DOHH2 (cell line): ENCODE results near the gene TMEM80.

ENCODE experiments used
- H3F3A ChIP-seq: fragments of 200-600 bp; sonication (generic), shearing (Covaris generic); 2 replicates; pipeline ENCODE4 v1.6.0; 2016; ENCODE audit warnings: antibody characterized with exemption, mild to moderate bottlenecking; ENCODE audit not compliant: control insufficient read depth, insufficient read depth
- H3K27ac ChIP-seq: fragments of 200-600 bp; sonication (generic); 2 replicates; pipeline ENCODE4 v1.5.1; 2014; ENCODE audit warnings: low read depth, mild to moderate bottlenecking, low read length, moderate library complexity
- H3K27me3 ChIP-seq: fragments of 200-600 bp; sonication (generic); 2 replicates; pipeline ENCODE4 v1.6.1; 2014; ENCODE audit warnings: mild to moderate bottlenecking, low read length, mixed read lengths; ENCODE audit not compliant: control insufficient read depth
- H3K36me3 ChIP-seq: fragments of 200-600 bp; sonication (generic); 2 replicates; pipeline ENCODE4 v1.6.1; 2014; ENCODE audit warnings: mild to moderate bottlenecking, low read length, moderate library complexity, mixed read lengths; ENCODE audit not compliant: control insufficient read depth
- H3K4me1 ChIP-seq: fragments of 200-600 bp; sonication (generic); 2 replicates; pipeline ENCODE4 v1.6.1; 2014; ENCODE audit warnings: mild to moderate bottlenecking, low read length, mixed read lengths; ENCODE audit not compliant: control insufficient read depth
- H3K4me2 ChIP-seq: fragments of 200-600 bp; sonication (generic); 2 replicates; pipeline ENCODE4 v1.6.0; 2014; ENCODE audit warnings: mild to moderate bottlenecking, low read length, moderate library complexity
- H3K4me3 ChIP-seq: fragments of 200-600 bp; sonication (generic); 2 replicates; pipeline ENCODE4 v1.5.1; 2014; ENCODE audit warnings: mild to moderate bottlenecking, low read length, mixed read lengths
- H3K79me2 ChIP-seq: fragments of 200-600 bp; sonication (generic); 2 replicates; pipeline ENCODE4 v1.6.1; 2014; ENCODE audit warnings: mild to moderate bottlenecking, low read length, mixed read lengths; ENCODE audit not compliant: control insufficient read depth
- H3K9me2 ChIP-seq: fragments of 200-600 bp; sonication (generic); replicated peaks from 2 replicates; pipeline ENCODE4 v1.6.1; 2014; ENCODE audit warnings: mild to moderate bottlenecking, low read length, mixed read lengths; ENCODE audit not compliant: control insufficient read depth
- H3K9me3 ChIP-seq: fragments of 200-600 bp; sonication (generic); 2 replicates; pipeline ENCODE4 v1.6.1; 2014; ENCODE audit warnings: antibody characterized with exemption, low read length, mixed read lengths; ENCODE audit not compliant: control insufficient read depth, insufficient read depth
- H4K20me1 ChIP-seq: fragments of 200-600 bp; sonication (generic); 2 replicates; pipeline ENCODE4 v1.6.0; 2014; ENCODE audit warnings: low read depth, mild to moderate bottlenecking, antibody characterized with exemption, low read length, moderate library complexity; ENCODE audit not compliant: control insufficient read depth, insufficient read depth
- EZH2phosphoT487 ChIP-seq: fragments of 200-600 bp; sonication (generic); IDR thresholded peaks from 2 replicates; pipeline ENCODE4 v1.6.1; 2017; ENCODE audit warnings: borderline replicate concordance, mild to moderate bottlenecking, antibody characterized with exemption, low read length, moderate library complexity, mixed read lengths
- TF ChIP-seq, protein P1 (sequence below): fragments of 200-600 bp; sonication (generic); IDR thresholded peaks from one replicate; pipeline ENCODE4 v1.5.1; 2014; ENCODE audit warnings: antibody characterized with exemption, mild to moderate bottlenecking, low read depth, low read length; ENCODE audit not compliant: poor library complexity, severe bottlenecking

TMEM80 gene

DNA sequence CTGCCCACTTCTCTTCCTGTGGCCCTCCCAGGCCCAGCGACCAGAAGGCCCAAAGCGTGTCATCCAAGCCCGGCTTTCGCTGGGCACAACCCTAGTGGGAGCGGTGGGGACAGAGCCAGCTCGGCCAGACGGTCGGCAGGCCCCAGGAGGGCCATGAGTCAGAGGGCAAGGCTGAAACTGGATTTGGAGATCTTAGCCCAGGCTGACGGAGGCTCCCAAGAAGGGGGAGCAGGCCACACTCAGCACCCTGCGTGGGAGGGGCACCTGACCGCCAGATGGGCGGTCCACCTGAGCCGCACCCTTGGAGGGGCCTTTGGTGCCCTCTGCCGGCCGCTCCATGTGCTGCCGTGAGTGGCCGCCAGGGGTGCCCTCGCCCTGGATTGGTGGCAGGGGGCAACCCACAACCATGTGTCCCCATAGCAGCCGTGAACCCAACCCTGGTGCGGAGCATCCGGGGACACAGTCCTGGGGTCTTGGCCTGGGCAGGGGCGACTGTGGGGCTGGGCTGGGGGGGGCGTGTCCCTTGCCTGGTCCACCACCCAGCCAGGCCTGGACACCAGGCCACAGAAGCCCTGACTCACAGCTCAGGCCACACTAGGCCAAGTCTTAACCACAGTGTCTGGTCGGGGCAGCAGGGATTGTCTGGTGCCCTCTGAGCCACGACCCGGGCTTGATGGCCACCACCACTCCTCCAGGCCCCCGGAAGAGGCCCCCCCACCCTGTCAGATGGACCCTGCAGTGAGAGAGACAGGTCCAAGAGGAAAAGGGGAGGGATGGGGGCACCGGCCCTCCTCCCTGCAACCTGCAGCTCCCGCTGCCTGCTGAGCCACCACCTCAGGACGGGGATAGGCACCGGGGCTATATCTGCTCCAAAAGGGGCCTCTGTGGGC, 32.5 kb downstream of the TMEM80 start:
- TF ChIP-seq, protein P1, sequence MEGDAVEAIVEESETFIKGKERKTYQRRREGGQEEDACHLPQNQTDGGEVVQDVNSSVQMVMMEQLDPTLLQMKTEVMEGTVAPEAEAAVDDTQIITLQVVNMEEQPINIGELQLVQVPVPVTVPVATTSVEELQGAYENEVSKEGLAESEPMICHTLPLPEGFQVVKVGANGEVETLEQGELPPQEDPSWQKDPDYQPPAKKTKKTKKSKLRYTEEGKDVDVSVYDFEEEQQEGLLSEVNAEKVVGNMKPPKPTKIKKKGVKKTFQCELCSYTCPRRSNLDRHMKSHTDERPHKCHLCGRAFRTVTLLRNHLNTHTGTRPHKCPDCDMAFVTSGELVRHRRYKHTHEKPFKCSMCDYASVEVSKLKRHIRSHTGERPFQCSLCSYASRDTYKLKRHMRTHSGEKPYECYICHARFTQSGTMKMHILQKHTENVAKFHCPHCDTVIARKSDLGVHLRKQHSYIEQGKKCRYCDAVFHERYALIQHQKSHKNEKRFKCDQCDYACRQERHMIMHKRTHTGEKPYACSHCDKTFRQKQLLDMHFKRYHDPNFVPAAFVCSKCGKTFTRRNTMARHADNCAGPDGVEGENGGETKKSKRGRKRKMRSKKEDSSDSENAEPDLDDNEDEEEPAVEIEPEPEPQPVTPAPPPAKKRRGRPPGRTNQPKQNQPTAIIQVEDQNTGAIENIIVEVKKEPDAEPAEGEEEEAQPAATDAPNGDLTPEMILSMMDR: peak; percentile 98
- TF ChIP-seq EZH2phosphoT487: no peak
- Histone ChIP-seq H4K20me1 (peaks cover under 1% of the 10 kb centered on the region; the same call in 1 of the 2 replicates), H3K27me3 (peaks cover 25% of the 10 kb centered on the region), H3K79me2 (no peaks in the 10 kb centered on the region), H3K4me1 (peaks cover 20% of the 10 kb centered on the region), H3K9me3 (no peaks in the 10 kb centered on the region), H3K36me3 (no peaks in the 10 kb centered on the region), H3F3A (peaks cover 6% of the 10 kb centered on the region; the same call in 1 of the 2 replicates), H3K4me2 (no peak overlapping the region), H3K9me2 (no peaks in the 10 kb centered on the region), H3K4me3 (no peak overlapping the region), H3K27ac (no peak overlapping the region)

DNA sequence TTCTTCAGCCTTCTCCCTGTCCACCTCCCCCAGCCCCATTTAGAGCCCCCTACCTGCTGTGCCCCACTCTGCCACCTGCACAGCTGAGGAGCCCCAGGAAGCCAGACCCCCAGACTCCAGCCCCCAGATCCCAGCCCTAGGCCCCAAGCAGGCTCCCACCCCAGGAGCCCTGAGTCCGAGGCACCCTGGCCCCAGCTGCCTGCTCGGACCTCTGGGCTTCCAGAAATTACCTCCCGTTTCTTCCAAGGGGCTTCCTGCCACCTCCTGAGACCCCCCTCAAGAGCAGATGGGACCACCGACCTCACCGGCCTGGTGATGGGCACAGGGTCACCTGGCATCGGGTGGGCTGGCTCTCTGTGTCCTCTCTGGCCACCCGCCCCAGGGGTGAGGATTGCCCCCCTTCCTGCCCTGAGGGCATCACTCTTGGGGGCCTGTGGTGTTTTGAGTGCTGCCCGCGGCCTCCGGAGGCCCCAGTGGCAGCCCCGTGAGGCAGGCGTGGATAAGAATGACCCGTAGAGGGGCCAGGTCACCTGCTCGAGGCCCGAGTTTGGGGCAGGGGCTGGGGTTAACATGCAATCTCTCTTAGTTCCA, 33.4 kb downstream of the TMEM80 start:
- H3F3A ChIP-seq: 0 out of 2 replicates have a peak, but pooled peaks cover 2% of the 10 kb centered on the region
- H3K9me2 ChIP-seq: no peaks in the 10 kb centered on the region
- H4K20me1 ChIP-seq: no peaks in the 10 kb centered on the region
- no peaks in the 10 kb centered on the region for H3K36me3 ChIP-seq
- no peak overlapping the region for H3K4me2 ChIP-seq
- TF ChIP-seq, protein P1: no peak
- TF ChIP-seq EZH2phosphoT487: no peak
- no peaks in the 10 kb centered on the region for H3K9me3 ChIP-seq
- H3K4me1 ChIP-seq: peaks cover 19% of the 10 kb centered on the region
- H3K79me2 ChIP-seq: no peaks in the 10 kb centered on the region
- H3K27ac ChIP-seq: no peak overlapping the region
- H3K4me3 ChIP-seq: no peak overlapping the region
- peaks cover 25% of the 10 kb centered on the region for H3K27me3 ChIP-seq

DNA sequence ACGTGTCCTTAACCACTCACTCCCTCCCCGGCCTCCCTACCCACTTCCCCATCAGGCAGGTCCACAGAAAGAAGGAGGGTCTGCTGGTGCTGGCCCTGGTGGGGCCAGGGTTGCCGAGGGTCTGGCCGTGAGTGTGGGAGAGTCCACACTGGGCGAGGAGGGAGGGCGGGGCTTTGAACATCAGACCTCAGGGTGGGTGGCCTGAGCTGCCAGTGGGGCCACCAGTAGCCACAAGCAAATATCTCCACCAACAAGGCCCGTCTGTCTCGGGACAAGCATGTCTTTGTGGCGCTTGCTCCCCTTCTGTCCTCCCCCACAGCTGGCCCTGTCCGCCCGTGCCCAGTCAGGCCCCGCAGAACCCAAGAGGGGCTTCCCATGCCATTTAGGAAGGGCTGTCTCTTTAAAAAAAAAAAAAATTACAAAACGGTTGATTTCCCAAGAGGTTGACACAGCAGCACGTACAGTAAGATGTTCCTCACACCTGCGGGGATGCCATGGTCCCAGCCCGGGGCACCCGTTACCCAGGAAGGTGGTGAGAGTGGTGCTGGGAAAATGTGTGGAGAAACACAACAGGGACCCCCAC, 34.0 kb downstream of the TMEM80 start:
- Histone ChIP-seq H3K27ac (no peak overlapping the region), H3K36me3 (no peaks in the 10 kb centered on the region), H3K4me2 (no peak overlapping the region)

More for the DNA sequence above, 34.0 kb downstream of the TMEM80 start:
- Histone ChIP-seq H3K9me3 (no peaks in the 10 kb centered on the region), H3K4me1 (peaks cover 19% of the 10 kb centered on the region), H3F3A (0 out of 2 replicates have a peak, but pooled peaks cover 2% of the 10 kb centered on the region), H3K27me3 (peaks cover 23% of the 10 kb centered on the region), H4K20me1 (no peaks in the 10 kb centered on the region), H3K79me2 (no peaks in the 10 kb centered on the region), H3K4me3 (no peak overlapping the region), H3K9me2 (no peaks in the 10 kb centered on the region)
- no peak for TF ChIP-seq EZH2phosphoT487
- TF ChIP-seq, protein P1: no peak
